ENCODE data around the gene PLCH2. TPM values are rescaled to one million over a fixed set of nuclear protein-coding genes. Genes with fewer than 3 reads are reported as not detected.

The PLCH2 gene
- total RNA-seq, 2 experiments from 2014 or later = 2.9 to 6.0 TPM

DNA sequence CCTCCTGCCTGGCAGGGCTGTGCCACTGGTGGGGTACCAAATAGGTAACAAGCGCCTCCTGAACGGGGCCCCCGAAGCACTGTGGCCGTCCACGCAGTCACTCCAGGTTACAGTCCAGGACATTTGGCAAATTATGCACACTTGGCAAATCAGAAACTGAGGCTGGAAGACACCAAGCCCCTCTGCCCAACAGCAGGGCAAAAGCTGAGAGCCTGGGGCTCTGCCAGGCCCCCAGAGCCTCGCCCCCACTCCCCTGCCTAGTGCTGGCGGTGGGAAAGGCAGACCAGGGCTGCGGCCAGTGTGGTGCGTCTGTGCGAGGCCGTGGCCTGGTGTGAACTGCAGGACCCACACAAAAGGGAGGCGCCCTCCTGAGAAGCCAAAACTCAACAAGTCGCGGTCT is 40.9 kb downstream of the PLCH2 start:
- TF ChIP-seq, protein P1, sequence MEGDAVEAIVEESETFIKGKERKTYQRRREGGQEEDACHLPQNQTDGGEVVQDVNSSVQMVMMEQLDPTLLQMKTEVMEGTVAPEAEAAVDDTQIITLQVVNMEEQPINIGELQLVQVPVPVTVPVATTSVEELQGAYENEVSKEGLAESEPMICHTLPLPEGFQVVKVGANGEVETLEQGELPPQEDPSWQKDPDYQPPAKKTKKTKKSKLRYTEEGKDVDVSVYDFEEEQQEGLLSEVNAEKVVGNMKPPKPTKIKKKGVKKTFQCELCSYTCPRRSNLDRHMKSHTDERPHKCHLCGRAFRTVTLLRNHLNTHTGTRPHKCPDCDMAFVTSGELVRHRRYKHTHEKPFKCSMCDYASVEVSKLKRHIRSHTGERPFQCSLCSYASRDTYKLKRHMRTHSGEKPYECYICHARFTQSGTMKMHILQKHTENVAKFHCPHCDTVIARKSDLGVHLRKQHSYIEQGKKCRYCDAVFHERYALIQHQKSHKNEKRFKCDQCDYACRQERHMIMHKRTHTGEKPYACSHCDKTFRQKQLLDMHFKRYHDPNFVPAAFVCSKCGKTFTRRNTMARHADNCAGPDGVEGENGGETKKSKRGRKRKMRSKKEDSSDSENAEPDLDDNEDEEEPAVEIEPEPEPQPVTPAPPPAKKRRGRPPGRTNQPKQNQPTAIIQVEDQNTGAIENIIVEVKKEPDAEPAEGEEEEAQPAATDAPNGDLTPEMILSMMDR (IDR thresholded peaks at IDR 0.05) = no peak
- intact Hi-C loops (cut with micrococcal nuclease) = no loop called here
- Mint-ChIP-seq H3K27ac (no peak overlapping the region), H3K27me3 (no peaks in the 10 kb centered on the region), H3K36me3 (ENCODE audit: low read depth) (peaks cover 17% of the 10 kb centered on the region), H3K4me1 (ENCODE audit: low read depth) (peaks cover 3% of the 10 kb centered on the region), H3K9me3 (no peaks in the 10 kb centered on the region), H3K4me3 (no peak overlapping the region)
- ChIA-PET POLR2A (interaction anchor here (0.6 kb wide), 1 partner anchor 128 kb away, joined by 3 read pairs; no protein-coding TSS in a partner anchor), CTCF (interaction anchor here (0.7 kb wide), 1 partner anchor 30 kb away, joined by 3 read pairs; no protein-coding TSS in a partner anchor)
- ATAC-seq (no peak), DNase-seq (no peak)

DNA sequence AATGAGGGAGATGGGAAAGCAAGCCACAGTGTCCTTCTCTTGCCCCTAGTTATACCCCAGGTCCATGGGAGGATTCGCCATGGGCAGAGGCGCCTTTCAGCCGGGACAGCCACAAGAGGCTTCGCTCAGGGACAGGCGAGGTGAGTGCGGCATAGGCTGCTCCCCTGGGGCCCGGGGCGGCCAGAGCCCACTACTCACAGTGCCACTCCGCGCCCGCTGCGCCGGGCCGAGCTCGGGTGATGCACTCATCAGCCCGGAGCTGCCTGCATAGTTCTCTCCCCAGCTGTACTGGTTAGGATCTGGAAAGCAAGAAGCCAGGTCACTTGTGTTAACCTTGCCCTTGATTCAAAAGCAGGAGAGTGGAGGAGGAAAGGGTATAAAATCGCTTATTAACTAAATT is 41.9 kb downstream of the PLCH2 start:
- intact Hi-C loops (cut with micrococcal nuclease) = no loop called here
- Mint-ChIP-seq H3K27ac (no peak overlapping the region), H3K4me1 (ENCODE audit: low read depth) (peaks cover 10% of the 10 kb centered on the region), H3K4me3 (no peak overlapping the region), H3K36me3 (ENCODE audit: low read depth) (peaks cover 22% of the 10 kb centered on the region), H3K9me3 (no peaks in the 10 kb centered on the region), H3K27me3 (no peaks in the 10 kb centered on the region)
- TF ChIP-seq, protein P1 (IDR thresholded peaks at IDR 0.05) = no peak
- ATAC-seq (no peak), DNase-seq (no peak)
- CTCF ChIA-PET = no interaction called here
- POLR2A ChIA-PET = no interaction called here

DNA sequence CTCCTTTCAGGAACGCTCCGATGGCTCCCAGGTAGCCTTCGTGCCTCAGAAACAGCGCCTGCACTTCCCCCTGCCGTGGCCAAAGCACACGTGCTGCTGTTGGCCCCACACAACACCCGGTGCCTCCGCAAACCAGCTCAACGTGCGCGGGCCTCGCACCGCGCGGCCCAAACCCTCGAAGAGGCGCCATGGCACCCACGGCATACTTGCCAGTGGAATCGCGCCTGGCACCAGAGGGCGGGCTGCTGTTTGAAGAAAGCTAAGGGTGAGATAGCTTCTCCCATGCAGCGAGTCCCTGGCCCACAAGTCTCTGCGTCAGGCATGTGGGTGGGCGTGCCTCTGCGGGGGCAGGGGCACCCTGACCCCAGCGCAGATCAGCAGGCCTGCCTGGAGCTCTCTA is 42.4 kb downstream of the PLCH2 start:
- POLR2A ChIA-PET = no interaction called here
- Mint-ChIP-seq H3K27me3 (no peaks in the 10 kb centered on the region), H3K36me3 (ENCODE audit: low read depth) (peaks cover 25% of the 10 kb centered on the region)

GRCh38 chr1:2519029-2519685 is 43.1 kb downstream of the PLCH2 start:
- Mint-ChIP-seq H3K9me3 (no peaks in the 10 kb centered on the region), H3K4me3 (no peak overlapping the region), H3K4me1 (ENCODE audit: low read depth) (peaks cover 20% of the 10 kb centered on the region), H3K36me3 (ENCODE audit: low read depth) (peaks cover 24% of the 10 kb centered on the region), H3K27ac (no peak overlapping the region), H3K27me3 (no peaks in the 10 kb centered on the region)
- ATAC-seq = no peak
- POLR2A ChIA-PET = interaction anchor here (0.7 to 1.6 kb wide), 4 partner anchors 9 to 64 kb away, joined by 3 to 7 read pairs (median 3); no protein-coding TSS in a partner anchor
- intact Hi-C loops (cut with micrococcal nuclease) = no loop called here
- DNase-seq = no peak
- TF ChIP-seq, protein P1 (IDR thresholded peaks at IDR 0.05) = no peak
- CTCF ChIA-PET = interaction anchor here (0.8 to 1.0 kb wide), 2 partner anchors 37 to 104 kb away, joined by 3 read pairs; partner anchors contain the start of gene TNFRSF14

More for the DNA sequence above, 42.4 kb downstream of the PLCH2 start:
- ATAC-seq (no peak), DNase-seq (no peak)
- H3K27ac Mint-ChIP-seq = no peak overlapping the region
- peaks cover 15% of the 10 kb centered on the region for H3K4me1 Mint-ChIP-seq (ENCODE audit: low read depth)
- TF ChIP-seq, protein P1 (IDR thresholded peaks at IDR 0.05) = no peak
- no peaks in the 10 kb centered on the region for H3K9me3 Mint-ChIP-seq
- intact Hi-C loops (cut with micrococcal nuclease) = no loop called here
- CTCF ChIA-PET = no interaction called here
- no peak overlapping the region for H3K4me3 Mint-ChIP-seq

GRCh38 chr1:2519729-2520128 is 43.6 kb downstream of the PLCH2 start:
- POLR2A ChIA-PET = interaction anchor here (0.7 to 1.6 kb wide), 4 partner anchors 10 to 64 kb away, joined by 3 to 7 read pairs (median 3); no protein-coding TSS in a partner anchor

More at GRCh38 chr1:2519729-2520128, 43.6 kb downstream of the PLCH2 start:
- intact Hi-C loops (cut with micrococcal nuclease) = no loop called here
- no peak for ATAC-seq
- CTCF ChIA-PET = interaction anchor here (0.8 to 1.0 kb wide), 2 partner anchors 37 to 105 kb away, joined by 3 read pairs; partner anchors contain the start of gene TNFRSF14
- H3K36me3 Mint-ChIP-seq (ENCODE audit: low read depth) = peaks cover 26% of the 10 kb centered on the region
- H3K4me1 Mint-ChIP-seq (ENCODE audit: low read depth) = peaks cover 25% of the 10 kb centered on the region
- no peaks in the 10 kb centered on the region for H3K27me3 Mint-ChIP-seq
- no peaks in the 10 kb centered on the region for H3K9me3 Mint-ChIP-seq
- DNase-seq = no peak
- no peak overlapping the region for H3K27ac Mint-ChIP-seq
- TF ChIP-seq, protein P1 (IDR thresholded peaks at IDR 0.05) = no peak
- H3K4me3 Mint-ChIP-seq = no peak overlapping the region
